NK-92 treated with Interleukin-12 subunit alpha and Interleukin-12 subunit beta, amount 100 ng/mL, for 24 hours (cell line): ENCODE measurements around the gene RASA2.
"Not testable (repeated sequence)": the region's sequence is repeated elsewhere in the genome, so short reads cannot be mapped to it uniquely, and the experiment has no call there.

Experiments used
- DNase-seq: peaks from one replicate; lab custom pipeline; 2025; lab: John Stamatoyannopoulos, UW

The RASA2 gene

DNA sequence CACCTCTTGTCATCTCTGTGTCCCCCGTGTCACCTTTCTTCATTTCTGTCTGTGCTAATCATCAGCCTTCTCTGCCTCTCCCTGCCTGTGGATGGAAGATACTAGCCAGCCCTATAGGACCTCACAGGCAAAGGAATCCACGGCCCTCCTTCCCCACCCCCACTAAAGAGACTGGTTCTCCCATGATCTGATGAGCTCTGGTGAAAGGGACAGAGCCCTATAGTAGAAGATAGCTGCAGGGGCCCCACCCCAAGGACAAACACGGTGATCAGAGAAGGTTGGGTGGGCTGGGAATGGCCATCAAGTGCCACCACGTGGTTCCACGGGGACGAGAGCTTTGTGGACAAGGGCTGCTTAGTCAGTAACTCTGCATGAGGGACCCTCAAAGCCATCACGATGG lies 27.8 kb upstream of the RASA2 start:
- DNase-seq, result no peak

DNA sequence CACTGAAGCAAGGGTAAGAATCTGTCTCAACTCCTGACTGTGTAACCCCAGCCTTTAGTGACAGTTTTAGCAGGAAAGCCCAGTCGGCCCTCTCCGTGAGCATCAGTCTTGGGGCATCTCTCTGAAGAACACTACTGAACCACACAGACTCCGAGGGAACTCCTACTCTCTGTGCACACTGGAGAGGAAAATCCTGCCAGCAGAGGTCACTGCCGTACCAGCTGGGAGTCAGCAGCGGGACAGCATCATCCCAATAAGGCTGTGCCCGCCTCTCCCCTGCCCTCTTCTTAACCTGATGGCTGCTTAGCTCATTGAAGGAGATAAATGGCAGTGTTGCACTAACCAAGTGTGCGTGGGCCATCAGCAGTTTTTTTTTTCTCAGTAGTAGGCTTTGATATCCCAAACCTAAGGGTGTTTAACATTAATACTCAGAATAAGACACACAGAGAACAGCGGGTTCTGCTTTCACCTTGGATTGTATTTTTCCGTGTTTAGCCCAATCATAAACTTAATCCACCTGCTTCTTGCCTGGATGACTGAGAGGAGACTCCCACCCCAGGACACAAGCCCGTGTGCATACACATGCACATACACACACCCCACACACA lies 26.6 kb upstream of the RASA2 start:
- DNase-seq, result peak; percentile 75

DNA sequence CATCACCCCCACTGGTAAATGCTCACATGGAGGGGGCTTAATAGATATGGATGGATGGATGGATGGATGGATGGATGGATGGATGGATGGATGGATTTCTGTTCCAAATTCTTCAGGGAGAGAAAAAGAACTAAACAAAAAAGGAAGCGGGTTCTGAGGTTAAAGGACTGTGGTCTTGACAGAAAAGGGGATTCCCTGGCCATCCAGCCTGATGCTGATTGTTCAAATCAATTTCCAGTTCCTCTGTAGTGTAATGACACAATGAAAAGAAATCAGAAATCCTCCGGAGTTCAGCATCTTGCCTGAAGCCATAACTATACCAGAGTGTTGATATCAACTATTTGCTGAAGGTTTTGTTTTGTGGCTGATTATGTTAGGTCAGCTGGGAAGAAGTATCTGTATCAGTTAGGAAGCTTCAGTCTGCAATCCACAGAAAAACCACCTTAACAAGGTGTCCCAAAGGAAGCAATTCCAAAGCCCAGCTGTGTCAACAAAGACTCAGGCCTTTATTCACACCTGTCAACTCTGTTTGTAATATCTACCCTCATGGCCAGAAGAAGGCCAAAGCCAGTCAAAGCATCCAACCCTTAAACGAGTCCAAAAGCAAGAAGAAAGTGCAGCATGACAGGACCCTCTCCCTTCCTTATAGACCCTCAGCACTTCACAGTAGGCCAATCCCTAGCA lies 24.5 kb upstream of the RASA2 start:
- no peak for DNase-seq

DNA sequence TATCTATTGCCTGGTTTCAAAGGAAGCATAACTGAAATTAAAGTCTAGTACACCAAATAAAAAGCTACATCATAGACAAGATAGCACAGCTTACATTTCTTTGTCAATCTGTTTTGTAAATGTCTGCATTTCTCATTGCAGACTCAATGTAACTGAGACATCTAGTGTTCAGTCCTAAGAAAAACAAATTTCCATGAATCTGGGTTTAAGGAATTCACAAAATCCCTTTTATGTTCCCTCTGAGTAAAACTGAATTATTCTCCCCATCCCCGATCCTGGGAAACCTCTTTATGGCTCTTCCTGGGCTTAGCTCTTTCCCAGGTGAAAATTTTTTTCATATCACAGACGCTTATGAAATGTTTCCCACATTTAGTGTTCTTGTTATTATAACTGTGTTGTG lies 21.6 kb upstream of the RASA2 start:
- no peak for DNase-seq

DNA sequence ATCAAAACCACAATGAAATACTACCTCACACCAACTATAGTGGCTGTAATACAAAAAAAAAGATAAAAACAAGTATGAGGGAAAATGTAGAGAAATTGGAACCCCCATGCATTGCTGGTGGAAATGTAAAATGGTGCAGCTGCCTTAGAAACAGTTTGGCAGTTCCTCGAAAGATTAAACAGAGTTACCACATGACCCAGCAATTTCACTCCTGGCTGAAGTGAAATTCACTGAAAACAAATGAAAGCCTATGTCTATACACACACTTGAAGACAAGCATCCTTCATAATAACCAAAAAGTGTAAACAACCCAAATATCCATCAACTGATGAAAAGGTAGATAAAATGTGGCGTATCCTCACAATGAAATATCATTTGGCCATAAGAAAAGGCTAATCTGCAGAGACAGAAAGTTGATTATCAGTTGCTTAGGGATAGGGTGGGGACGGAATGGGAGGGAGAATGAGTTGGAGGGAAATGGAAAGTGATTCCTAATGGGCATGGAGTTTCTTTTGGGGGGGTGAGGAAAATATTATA lies 20.1 kb upstream of the RASA2 start:
- DNase-seq, result no peak

DNA sequence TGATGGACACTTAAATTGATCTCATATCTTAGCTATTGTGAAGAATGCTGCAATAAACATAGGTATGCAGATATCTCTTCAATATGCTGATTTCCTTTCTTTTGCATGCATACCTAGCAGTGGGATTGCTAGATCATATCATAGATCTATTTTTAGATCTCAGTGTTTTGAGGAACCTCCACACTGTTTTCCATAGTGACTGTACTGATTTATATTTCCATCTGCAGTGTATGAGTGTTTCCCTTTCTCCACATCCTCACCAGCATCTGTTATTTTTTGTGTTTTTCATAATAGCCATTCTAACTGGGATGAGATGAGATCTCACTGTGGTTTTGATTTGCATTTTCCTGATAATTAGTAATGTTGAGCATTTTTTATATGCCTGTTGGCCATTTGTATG lies 17.1 kb upstream of the RASA2 start:
- DNase-seq, result no peak

DNA sequence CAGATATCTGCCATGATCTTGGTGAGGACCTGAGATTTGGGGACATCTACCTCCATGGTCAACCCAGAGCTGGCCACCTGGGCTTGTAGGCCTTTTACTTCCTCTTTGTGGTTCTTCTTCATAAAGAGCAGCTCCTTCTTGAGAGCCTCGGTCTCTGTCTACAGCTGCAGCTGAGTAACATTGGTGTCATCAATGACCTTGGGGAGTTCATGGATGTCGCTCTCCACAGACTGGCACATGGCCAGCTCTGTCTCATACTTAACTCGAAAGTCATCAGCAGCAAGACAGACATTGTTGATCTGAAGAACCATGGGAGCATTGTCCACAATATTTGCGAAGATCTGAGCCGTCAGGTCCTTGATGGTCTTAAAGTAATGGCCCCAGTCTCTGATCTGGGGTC lies 15.7 kb upstream of the RASA2 start:
- no peak for DNase-seq

DNA sequence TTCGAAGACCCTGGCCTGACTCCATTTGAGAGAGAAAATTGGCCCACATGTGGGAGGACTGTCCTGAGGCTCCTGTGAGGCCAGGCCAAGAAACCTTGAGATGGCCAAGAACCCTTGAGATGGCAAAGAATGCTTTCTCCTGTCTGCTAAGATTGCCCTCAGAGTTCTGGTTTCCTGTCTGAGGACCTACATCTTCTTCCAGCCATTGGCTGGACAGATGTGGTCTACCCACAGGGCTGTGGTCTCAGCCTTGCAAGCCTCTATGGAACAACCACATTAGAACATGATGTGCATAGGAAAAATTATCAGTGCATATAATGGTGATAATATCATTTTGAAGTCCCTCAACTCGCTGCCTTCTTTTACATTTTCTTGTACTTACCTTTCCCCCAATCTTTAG lies 10.8 kb upstream of the RASA2 start:
- peak; percentile 37 for DNase-seq

DNA sequence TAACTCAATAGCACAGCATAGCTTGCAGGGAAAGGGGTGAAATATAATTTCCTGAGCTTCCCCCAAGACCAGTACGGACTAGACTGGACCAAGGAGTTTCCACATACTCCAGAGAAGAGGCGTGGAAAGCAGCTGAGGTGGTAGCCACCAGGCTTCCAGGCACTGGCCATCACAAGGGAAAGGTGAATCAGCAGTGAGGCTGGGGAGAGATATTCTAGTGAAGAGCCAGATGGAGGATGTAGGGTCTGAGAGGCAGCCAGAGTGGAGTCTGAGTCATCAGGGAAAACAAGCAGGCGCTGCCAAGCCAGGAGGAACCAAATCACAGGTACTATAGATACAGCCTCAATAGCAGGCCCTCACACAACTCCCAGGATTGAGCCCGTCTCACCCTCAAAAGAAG lies 9.6 kb upstream of the RASA2 start:
- peak; percentile 26 for DNase-seq

DNA sequence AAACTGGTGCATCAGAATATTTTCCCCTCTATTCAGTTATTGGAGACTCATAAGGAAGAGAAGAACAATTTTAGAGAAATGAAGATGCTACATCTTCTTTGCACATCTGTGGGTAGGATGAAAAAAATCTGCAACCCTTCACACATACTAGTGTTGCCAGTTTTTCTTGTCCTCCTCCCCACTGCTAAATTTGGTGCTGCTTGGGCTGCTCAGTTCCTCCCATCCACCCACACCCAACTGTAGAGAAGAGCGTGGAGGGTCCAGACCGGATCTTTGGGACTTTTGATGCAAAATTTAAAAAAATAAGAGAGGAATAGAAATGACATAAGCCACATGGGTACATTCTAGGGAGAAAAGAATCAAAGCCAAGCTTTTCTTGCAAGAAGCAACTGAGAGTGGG lies 8.7 kb upstream of the RASA2 start:
- DNase-seq, result no peak

DNA sequence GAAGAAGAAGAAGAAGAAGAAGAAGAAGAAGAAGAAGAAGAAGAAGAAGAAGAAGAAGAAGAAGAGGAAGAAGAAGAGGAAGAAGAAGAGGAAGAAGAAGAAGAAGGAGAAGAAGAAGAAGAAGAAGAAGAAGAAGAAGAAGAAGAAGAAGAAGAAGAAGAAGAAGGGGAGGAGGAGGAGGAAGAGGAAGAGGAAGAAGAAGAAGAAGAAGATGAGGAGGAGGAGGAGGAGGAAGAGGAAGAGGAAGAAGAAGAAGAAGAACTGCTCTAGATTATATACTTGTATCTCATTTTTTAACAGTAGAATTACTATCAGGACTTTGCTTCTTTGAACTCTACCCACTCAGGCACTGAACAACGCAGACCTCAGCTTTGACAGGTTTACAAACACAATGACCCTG lies 8.0 kb upstream of the RASA2 start:
- not testable (repeated sequence) for DNase-seq

DNA sequence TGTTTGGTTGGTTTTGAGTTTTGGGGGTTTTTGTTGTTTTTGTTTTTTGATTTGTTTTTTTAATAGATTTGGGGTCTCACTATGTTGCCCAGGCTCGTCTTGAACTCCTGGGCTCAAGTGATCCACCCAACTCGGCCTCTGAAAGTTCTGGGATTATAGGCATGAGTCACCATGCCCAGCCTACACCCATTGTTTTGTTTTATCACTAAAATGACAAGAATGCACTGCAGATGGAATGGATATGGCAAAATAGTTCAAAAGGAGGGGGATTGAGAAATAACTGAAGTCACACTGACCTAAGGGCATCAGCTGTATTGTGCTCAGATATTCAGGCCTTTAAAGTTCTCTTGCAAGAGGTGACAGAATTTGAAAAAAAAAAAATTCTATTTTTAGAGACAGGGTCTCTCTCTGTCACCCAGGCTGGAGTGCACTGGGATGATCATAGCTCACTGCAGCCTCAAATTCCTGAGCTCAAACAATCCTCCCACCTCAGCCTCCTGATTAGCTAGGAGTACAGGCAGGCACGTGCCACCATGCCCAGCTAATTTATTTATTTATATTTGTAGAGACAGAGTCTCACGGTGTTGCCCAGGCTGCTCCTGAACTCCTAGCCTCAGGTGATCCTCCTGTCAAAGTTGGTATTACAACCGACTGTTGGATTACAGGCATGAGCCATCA lies 4.4 kb upstream of the RASA2 start:
- no peak for DNase-seq

DNA sequence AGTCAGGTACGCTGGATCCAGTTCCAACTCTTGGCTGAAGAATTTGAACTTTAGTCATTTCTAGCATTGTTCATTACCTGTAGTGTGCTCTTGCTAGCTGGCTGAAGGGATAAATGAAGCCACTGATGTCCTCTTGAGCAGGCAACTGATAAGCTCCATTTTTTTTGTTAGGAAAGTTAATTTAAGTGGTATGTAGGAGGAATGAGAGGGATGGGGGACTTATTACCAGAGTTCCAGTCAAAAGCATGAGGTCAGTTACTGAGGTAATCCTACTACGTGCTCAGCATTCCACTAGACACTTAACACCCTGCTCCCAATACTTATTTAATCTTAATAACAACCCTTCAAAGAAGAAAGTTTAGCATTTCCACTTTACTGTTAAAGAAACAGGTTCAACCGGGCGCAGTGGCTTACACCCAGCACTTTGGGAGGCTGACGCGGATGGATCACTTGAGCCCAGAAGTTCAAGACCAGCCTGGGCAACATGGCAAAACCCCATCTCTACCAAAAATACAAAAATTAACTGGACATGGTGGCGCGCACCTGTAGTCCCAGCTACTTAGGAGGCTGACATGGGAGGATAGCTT lies 2.0 kb upstream of the RASA2 start:
- no peak for DNase-seq

DNA sequence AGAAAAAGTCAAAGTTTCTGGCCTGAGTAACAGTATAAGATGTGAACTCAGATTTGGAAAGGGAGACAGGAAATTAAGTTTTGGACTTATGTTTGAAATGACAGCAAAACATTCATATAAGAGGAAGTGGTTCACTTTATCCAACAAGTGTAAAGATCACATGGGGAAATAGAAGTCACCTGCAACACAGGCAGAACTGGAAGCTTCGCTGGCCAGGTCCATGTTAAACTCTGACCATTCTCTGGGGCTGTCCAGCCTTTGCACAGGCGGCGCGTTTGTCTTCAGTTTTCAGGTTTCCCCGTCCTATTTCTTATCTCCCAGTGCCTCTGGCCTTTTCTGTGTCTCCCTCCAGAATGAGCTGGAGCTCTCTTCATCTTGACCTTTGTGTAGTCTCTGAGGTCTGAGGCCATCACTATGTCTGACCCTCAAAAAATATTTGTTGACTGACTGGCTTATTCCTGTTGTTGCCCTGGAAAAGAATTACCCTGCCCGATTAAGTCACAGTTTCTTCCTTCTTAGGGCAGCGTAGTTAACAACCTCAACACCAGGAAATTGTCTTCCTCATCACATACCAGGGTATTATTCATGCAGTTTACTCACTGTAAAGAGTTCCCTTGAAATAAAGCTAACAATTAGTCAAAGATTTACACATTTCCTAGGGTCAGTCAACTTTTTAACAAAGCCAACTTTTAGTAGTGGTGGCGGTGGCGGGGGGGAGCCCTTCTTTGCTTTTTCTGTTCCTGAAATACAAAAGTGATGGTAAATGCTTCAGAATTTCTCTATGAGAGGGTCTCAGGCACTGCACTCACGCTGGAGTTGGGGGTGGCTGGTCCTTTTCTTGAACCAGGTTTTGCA lies 959 bp upstream of the RASA2 start:
- no peak for DNase-seq

DNA sequence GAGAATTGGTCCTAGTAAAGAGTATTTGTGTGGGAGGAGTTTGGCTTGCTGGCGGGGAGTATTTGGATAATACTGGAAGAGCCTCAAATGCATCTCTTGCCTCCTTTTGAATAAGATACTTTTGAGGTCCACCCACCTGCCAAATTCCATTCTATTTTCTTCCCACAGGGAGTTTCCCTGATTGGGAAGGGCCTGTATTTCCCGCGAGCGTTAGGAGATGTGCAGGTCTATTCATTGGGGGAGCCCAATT lies 406 bp upstream of the RASA2 start:
- DNase-seq, result no peak

DNA sequence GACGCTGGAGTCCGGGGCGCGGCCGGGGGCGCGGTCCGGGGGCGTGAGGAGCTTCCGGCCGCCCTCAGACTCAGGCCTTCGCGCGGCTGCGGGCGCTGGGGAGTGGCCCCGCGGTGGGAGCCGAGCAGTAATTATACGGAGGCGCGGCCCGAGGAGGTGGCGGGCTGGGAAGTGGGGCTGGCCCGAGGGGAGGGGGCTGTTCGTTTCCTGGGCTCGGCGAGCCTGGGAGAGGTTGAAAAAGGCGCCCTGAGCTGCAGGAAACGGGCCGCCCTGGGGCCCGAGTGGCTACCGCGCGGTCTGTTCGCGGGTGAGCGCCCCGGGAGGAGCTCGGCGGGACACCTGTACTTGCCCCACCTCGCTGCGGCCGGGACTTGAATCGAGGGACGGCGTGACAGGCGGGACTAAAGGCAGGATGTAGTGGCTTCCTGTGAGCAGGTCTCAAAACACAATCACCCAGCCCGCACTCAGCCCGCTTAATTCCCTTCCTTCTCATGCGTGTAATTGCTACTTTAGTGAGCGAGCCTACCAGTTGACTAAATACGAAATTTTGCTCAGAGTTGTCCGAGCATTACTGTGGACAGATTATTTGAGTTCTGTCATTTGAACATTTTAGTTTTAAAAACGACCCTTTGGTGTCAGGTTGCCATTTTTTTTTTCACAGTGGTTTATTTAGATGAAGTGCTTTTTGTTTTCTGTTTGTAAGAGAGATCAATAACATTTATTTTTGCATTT lies 860 bp downstream of the RASA2 start:
- peak; percentile 92 for DNase-seq

DNA sequence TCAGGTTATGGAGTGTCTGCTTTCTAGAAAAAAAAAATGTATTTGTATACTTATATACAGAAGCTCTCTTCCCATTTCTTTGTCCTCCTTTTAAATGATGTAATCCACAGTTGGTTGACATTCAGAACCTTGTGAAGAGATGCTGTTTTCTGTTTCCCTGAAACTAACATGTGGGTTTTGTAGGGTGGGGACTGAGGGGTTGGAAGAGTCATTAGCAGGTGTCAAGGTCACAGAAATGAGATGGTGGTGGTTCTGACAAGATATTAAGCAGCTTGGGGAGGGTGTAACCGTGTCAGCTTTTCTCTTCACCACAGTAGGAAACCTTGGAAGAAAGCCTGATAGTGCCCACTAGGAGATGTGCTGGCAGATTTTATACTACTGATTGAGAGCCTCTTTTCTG lies 2.4 kb downstream of the RASA2 start:
- DNase-seq, result peak; percentile 23

DNA sequence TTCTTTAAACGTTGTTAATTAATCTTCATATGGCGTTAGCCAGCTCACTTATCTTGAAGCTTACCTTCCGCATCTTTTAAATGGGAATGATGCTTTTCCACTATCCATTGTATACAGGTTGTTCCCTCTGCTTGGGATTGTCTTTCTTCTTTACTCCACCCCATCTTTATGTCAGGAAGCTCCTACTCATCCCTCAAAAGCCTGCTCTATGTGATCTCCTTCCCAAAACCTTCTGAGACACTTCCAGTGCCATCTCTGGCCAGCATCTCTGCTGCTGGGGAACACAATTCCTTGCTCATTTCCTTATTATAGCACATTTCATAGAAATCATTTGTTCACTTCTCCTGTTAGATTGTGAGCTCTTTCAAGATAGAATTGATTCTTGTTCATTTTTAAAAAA lies 4.3 kb downstream of the RASA2 start:
- DNase-seq, result no peak

DNA sequence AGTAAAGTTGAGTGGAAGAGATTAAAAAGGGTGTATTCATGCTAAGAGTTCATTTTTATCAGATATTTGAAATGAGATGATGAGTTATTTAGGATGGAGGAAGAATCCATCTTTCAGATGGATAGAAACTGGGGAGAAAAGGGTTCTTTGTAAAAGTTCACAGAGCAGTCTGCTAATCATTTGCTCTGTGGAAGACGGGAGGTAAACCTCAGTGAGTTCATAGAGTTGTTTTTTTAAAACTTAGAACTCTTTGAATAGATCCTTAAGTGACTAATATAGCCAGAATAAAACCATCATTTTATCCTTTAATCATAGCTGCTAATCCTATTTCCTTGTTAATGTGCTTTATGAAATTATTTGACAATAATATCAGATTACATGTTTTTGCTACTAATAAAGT lies 5.1 kb downstream of the RASA2 start:
- no peak for DNase-seq

DNA sequence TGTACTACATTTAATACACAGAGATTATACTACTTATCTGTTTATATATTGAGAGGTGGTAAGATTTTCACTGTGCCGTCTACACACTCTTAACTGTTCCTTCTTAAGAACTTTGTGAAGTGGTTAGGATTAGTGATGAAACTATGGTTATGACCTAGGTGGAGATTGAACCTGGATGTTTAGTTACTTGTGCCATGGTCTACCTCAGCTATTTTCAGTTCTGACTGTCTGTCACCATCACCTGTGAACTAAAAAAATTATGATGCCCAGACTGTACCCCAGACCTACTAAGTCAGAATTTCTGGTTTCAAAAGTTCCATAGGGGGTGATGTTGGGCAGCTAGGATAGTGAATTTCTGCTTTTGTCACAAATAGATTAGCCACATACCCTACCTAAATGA lies 6.4 kb downstream of the RASA2 start:
- DNase-seq, result no peak

DNA sequence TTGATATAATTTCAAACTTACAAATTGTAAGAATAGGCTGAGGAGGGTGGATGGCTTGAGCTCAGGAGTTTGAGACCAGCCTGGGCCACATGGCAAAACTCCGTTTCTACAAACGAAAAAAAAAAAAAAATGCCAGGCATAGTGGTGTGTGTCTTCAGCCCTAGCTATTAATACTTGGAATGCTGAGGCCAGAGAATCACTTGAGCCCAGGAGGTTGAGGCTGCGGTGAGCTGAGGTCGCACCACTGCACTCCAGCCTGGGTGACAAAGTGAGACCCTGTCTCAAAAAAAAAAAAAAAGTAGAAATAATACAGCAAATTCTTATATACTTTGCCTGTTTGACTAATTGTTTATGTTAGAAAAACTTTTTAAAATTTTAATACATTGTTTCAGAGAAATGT lies 10.8 kb downstream of the RASA2 start:
- DNase-seq, result not testable (repeated sequence)
